Panc1 (cell line): ENCODE data around the gene TYRP1. TPM values are rescaled to one million over a fixed set of nuclear protein-coding genes. Genes with fewer than 3 reads are reported as not detected.

Experiments used
- ATAC-seq: fragments of 200-7000 bp; cut with Tn5 transposase; 2 replicates; pipeline ENCODE4 v1.9.1; 2020; ENCODE audit warnings: mild to moderate bottlenecking, moderate library complexity
- BruUV-seq: library from RNA; stranded (reverse); fragments of 400-500 nt; replicated peaks from 2 replicates; lab custom pipeline; 2021; lab: Mats Ljungman, UMichigan
- CTCF ChIA-PET: fragments of 300-600 bp; sonication (Branson Sonifier 250); formaldehyde crosslinking; loops from one replicate; lab custom pipeline; 2022; ENCODE audit warnings: antibody characterized with exemption; lab: Charles Lee
- POLR2A ChIA-PET: fragments of 300-600 bp; sonication (Branson Sonifier 250); formaldehyde crosslinking; loops from one replicate; lab custom pipeline; 2022; ENCODE audit warnings: antibody characterized with exemption; lab: Charles Lee
- DNase-seq: peaks from one replicate; pipeline ENCODE4 v3.0.0-alpha.2; 2010; ENCODE audit warnings: low read depth, low spot score
- H3K27ac ChIP-seq: 2 replicates; pipeline ENCODE4 v1.5.1; 2011; ENCODE audit warnings: mild to moderate bottlenecking, low read length, inconsistent platforms
- H3K27me3 ChIP-seq: fragments of 200-500 bp; sonication (Bioruptor generic); 2 replicates; pipeline ENCODE4 v1.6.0; 2014; ENCODE audit warnings: low read length, inconsistent platforms; ENCODE audit not compliant: control insufficient read depth, insufficient read depth
- H3K36me3 ChIP-seq: fragments of 200-500 bp; sonication (Bioruptor generic); 2 replicates; pipeline ENCODE4 v1.5.1; 2014; ENCODE audit warnings: inconsistent platforms, mild to moderate bottlenecking, low read length, moderate library complexity; ENCODE audit not compliant: control insufficient read depth, insufficient read depth
- H3K4me1 ChIP-seq: 2 replicates; pipeline ENCODE4 v1.5.1; 2011; ENCODE audit warnings: inconsistent platforms, mild to moderate bottlenecking, low read length, moderate library complexity; ENCODE audit not compliant: control insufficient read depth, insufficient read depth
- H3K4me3 ChIP-seq, 2 experiments: 2 replicates each; pipeline ENCODE4 v1.5.1; 2011 to 2012; ENCODE audit warnings: low read depth in 2 of 2, low read length in 2 of 2, mild to moderate bottlenecking in 2 of 2, inconsistent platforms in 1 of 2, moderate library complexity in 1 of 2
- H3K9me3 ChIP-seq: fragments of 200-500 bp; sonication (Bioruptor generic); 2 replicates; pipeline ENCODE4 v1.5.1; 2014; ENCODE audit warnings: low read depth, mild to moderate bottlenecking, inconsistent platforms, low read length, moderate library complexity; ENCODE audit not compliant: control insufficient read depth, insufficient read depth
- CTCF ChIP-seq: fragments of 450-650 bp; IDR thresholded peaks from 2 replicates; pipeline ENCODE4 v1.5.1; 2017; ENCODE audit warnings: mild to moderate bottlenecking
- POLR2AphosphoS5 ChIP-seq: IDR thresholded peaks from 2 replicates; pipeline ENCODE4 v1.6.1; 2012; ENCODE audit warnings: mild to moderate bottlenecking, low read depth, low read length, moderate library complexity
- REST ChIP-seq, 2 experiments: IDR thresholded peaks; 2 replicates each; pipeline ENCODE4 v1.6.1; 2011 to 2012; ENCODE audit warnings: low read depth in 2 of 2, control low read depth in 1 of 2, low read length in 1 of 2, mild to moderate bottlenecking in 1 of 2, moderate library complexity in 1 of 2; ENCODE audit not compliant: insufficient read depth in 1 of 2
- SIN3A ChIP-seq: IDR thresholded peaks from 2 replicates; pipeline ENCODE4 v1.6.1; 2012; ENCODE audit warnings: low read depth, mild to moderate bottlenecking, low read length, moderate library complexity, borderline replicate concordance; ENCODE audit not compliant: insufficient read depth
- TCF7L2 ChIP-seq: IDR thresholded peaks from 2 replicates; pipeline ENCODE4 v1.6.1; 2011; ENCODE audit warnings: mild to moderate bottlenecking, low read depth, low read length, inconsistent platforms
- in situ Hi-C: cut with HindIII; loops from 2 replicates; pipeline ENCODE4 v1.10.0; 2016; ENCODE audit warnings: low sequenced_read_pairs, low pct_unique_long_range_greater_than_20kb
- intact Hi-C: fragments of 100-400 bp; cut with micrococcal nuclease; formaldehyde crosslinking; loops from one replicate; pipeline ENCODE4 v1.10.0; 2022; ENCODE audit not compliant: unreplicated experiment
- total RNA-seq: library from RNA; stranded (reverse); gene quantifications from one replicate; pipeline ENCODE4 v1.2.1, GENCODE V29; 2021; ENCODE audit not compliant: unreplicated experiment

TYRP1 gene
- total RNA-seq, 1 experiment from 2014 or later: 0.23 TPM

DNA sequence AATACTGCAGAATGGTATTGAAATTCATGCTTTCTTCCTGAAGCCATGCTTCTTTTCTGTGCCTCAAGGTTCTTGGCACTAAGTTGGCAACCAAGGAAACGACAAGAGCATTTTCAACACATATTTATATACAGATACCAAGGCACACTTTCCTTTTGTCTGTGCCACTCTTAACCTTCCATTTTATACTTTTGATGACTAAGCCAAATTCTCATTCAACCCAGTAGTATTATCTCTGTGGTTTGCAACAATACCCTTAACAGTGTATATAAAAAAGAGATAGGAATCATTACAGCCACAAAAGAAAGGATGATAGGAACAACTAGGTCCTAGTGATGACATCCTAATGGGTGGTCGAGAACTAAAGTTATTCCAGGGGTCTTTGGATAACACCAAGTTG lies 36.0 kb upstream of the TYRP1 start:
- Histone ChIP-seq H3K27ac (no peak overlapping the region), H3K27me3 (no peaks in the 10 kb centered on the region), H3K4me3 (no peak overlapping the region), H3K4me1 (no peaks in the 10 kb centered on the region), H3K36me3 (no peaks in the 10 kb centered on the region), H3K9me3 (no peaks in the 10 kb centered on the region)
- intact Hi-C loops: no loop called here
- no peak for DNase-seq
- in situ Hi-C loops: no loop called here
- no peak for TF ChIP-seq SIN3A
- no peak for TF ChIP-seq TCF7L2
- TF ChIP-seq CTCF: no peak
- no peak for TF ChIP-seq POLR2AphosphoS5
- TF ChIP-seq REST (IDR thresholded peaks at IDR 0.05; ENCODE audit: insufficient read depth in 1 of 2, low read depth in 2 of 2, low read length in 1 of 2): no peak
- CTCF ChIA-PET: no interaction called here
- POLR2A ChIA-PET: no interaction called here
- BruUV-seq: no TSS peak
- no peak for ATAC-seq

- Histone ChIP-seq H3K4me3 (no peak overlapping the region), H3K9me3 (no peaks in the 10 kb centered on the region), H3K36me3 (no peaks in the 10 kb centered on the region), H3K27ac (no peak overlapping the region), H3K27me3 (no peaks in the 10 kb centered on the region), H3K4me1 (no peaks in the 10 kb centered on the region)
- TF ChIP-seq POLR2AphosphoS5: no peak
- no peak for TF ChIP-seq REST (IDR thresholded peaks at IDR 0.05; ENCODE audit: insufficient read depth in 1 of 2, low read depth in 2 of 2, low read length in 1 of 2)
- no peak for TF ChIP-seq TCF7L2
- no peak for TF ChIP-seq CTCF
- no peak for TF ChIP-seq SIN3A
- intact Hi-C loops (no loop called here), in situ Hi-C loops (no loop called here)
- ATAC-seq (no peak), DNase-seq (no peak)
- no TSS peak for BruUV-seq
- ChIA-PET CTCF (no interaction called here), POLR2A (no interaction called here)
These were observed 35.2 kb upstream of the TYRP1 start for GRCh38 chr9:12657998-12658397.
